HG02938 (cell line): ENCODE data around the gene MRPL55.

Experiments used
- ATAC-seq: cut with Tn5 transposase; IDR thresholded peaks from one replicate; pipeline ENCODE4 v1.9.1; 2021; ENCODE audit warnings: mild to moderate bottlenecking, moderate library complexity; ENCODE audit not compliant: unreplicated experiment

Gene MRPL55

GRCh38 chr1:228148196-228148861, 39.2 kb upstream of the MRPL55 start:
- no peak for ATAC-seq

- no peak for ATAC-seq
Observed at GRCh38 chr1:228147768-228148167, 38.7 kb upstream of the MRPL55 start.

GRCh38 chr1:228147151-228147693, 38.1 kb upstream of the MRPL55 start:
- ATAC-seq, result no peak

- no peak for ATAC-seq
Observed at GRCh38 chr1:228146417-228147150, 37.5 kb upstream of the MRPL55 start.

GRCh38 chr1:228145463-228146416, 36.6 kb upstream of the MRPL55 start:
- ATAC-seq, result no peak

- ATAC-seq, result no peak
Observed at GRCh38 chr1:228144993-228145343, 35.9 kb upstream of the MRPL55 start.

GRCh38 chr1:228144193-228144992, 35.3 kb upstream of the MRPL55 start:
- ATAC-seq, result no peak

- no peak for ATAC-seq
Observed at GRCh38 chr1:228143480-228144192, 34.5 kb upstream of the MRPL55 start.

GRCh38 chr1:228142701-228143136, 33.6 kb upstream of the MRPL55 start:
- ATAC-seq, result no peak

- no peak for ATAC-seq
Observed at GRCh38 chr1:228142155-228142691, 33.1 kb upstream of the MRPL55 start.

GRCh38 chr1:228141226-228142044, 32.3 kb upstream of the MRPL55 start:
- no peak for ATAC-seq

GRCh38 chr1:228140724-228141225, 31.7 kb upstream of the MRPL55 start:
- no peak for ATAC-seq

- ATAC-seq, result peak; percentile 86
Observed at GRCh38 chr1:228139931-228140723, 31.0 kb upstream of the MRPL55 start, which contains the start of gene GUK1. Gene GUK1 (plus strand): TSS chr1:228140279. CDS start chr1:228140303, 24 bp downstream.

GRCh38 chr1:228139406-228139930, 30.4 kb upstream of the MRPL55 start:
- ATAC-seq, result no peak

- ATAC-seq, result no peak
Observed at GRCh38 chr1:228136901-228137300, 27.8 kb upstream of the MRPL55 start.

- no peak for ATAC-seq
Observed at GRCh38 chr1:228134591-228134990, 25.5 kb upstream of the MRPL55 start.

GRCh38 chr1:228131766-228132165, 22.7 kb upstream of the MRPL55 start:
- ATAC-seq, result no peak
